ENCODE data around the gene P2RY11.

- no peak for TF ChIP-seq CTCF (IDR thresholded peaks at IDR 0.05; ENCODE audit: low read depth, low read length, missing input control)
- TF ChIP-seq GABPA (IDR thresholded peaks at IDR 0.05 in 1 of 2, conservative IDR thresholded peaks at IDR 0.05 in 1 of 2): no peak
- TF ChIP-seq REST (IDR thresholded peaks at IDR 0.05): no peak
- TF ChIP-seq EGR1 (IDR thresholded peaks at IDR 0.05; ENCODE audit: low read depth in 2 of 2): no peak
- no peak for TF ChIP-seq TAF1 (conservative IDR thresholded peaks at IDR 0.05)
- TF ChIP-seq JUND (IDR thresholded peaks at IDR 0.05): no peak
- TF ChIP-seq MAX (IDR thresholded peaks at IDR 0.05): no peak
- no peak for TF ChIP-seq RAD21 (IDR thresholded peaks at IDR 0.05)
- TF ChIP-seq ATF3 (IDR thresholded peaks at IDR 0.05): no peak
- TF ChIP-seq SP1 (IDR thresholded peaks at IDR 0.05): no peak
- TF ChIP-seq ZBTB33 (IDR thresholded peaks at IDR 0.05): no peak
Measured at GRCh38 chr19:10096615-10096963, 14.9 kb upstream of the P2RY11 start.

All from liver (tissue), 3 donors.